A204.1 (cell line): Measurements from ENCODE around the gene ART4.

Experiments
- FAIRE-seq: peaks from 2 replicates; lab custom pipeline; 2012; peaks lifted over from hg19 to GRCh38; lab: Jason Lieb, UNC

Gene ART4

GRCh38 chr12:14850929-14851663, 7.8 kb upstream of the ART4 start:
- FAIRE-seq = no peak

GRCh38 chr12:14849661-14850060, 6.3 kb upstream of the ART4 start:
- FAIRE-seq = no peak

- FAIRE-seq = no peak
These were observed 3.7 kb upstream of the ART4 start for GRCh38 chr12:14846876-14847580.

GRCh38 chr12:14846042-14846587, 2.8 kb upstream of the ART4 start:
- no peak for FAIRE-seq

GRCh38 chr12:14845350-14845750, 2.0 kb upstream of the ART4 start:
- FAIRE-seq = peak; percentile 77

GRCh38 chr12:14844401-14844800, 1.1 kb upstream of the ART4 start:
- FAIRE-seq = no peak

GRCh38 chr12:14842315-14842714, 1.0 kb downstream of the ART4 start:
- no peak for FAIRE-seq

GRCh38 chr12:14841761-14842160, 1.6 kb downstream of the ART4 start:
- FAIRE-seq = no peak

- no peak for FAIRE-seq
These were observed 2.7 kb downstream of the ART4 start for GRCh38 chr12:14840616-14841015.

- no peak for FAIRE-seq
These were observed 4.1 kb downstream of the ART4 start for GRCh38 chr12:14839262-14839661.

- FAIRE-seq = no peak
These were observed 6.8 kb downstream of the ART4 start for GRCh38 chr12:14836336-14837210.

- FAIRE-seq = no peak
These were observed 8.8 kb downstream of the ART4 start for GRCh38 chr12:14834509-14834908.

GRCh38 chr12:14833952-14834351, 9.4 kb downstream of the ART4 start:
- no peak for FAIRE-seq

- FAIRE-seq = no peak
These were observed 10.0 kb downstream of the ART4 start for GRCh38 chr12:14833336-14833735.

- no peak for FAIRE-seq
These were observed 14.4 kb downstream of the ART4 start for GRCh38 chr12:14828892-14829291.

GRCh38 chr12:14827043-14827442, 16.3 kb downstream of the ART4 start:
- no peak for FAIRE-seq

- no peak for FAIRE-seq
These were observed 16.8 kb downstream of the ART4 start for GRCh38 chr12:14826491-14826890.

- no peak for FAIRE-seq
These were observed 18.1 kb downstream of the ART4 start for GRCh38 chr12:14825256-14825655.

GRCh38 chr12:14824012-14824634, 19.2 kb downstream of the ART4 start:
- FAIRE-seq = no peak

- no peak for FAIRE-seq
These were observed 29.3 kb downstream of the ART4 start, which contains the start of gene SMCO3 for GRCh38 chr12:14814014-14814413. Gene SMCO3 (minus strand): TSS chr12:14814182. CDS start chr12:14806680, 7,502 bp downstream.

- FAIRE-seq = no peak
These were observed 31.8 kb downstream of the ART4 start for GRCh38 chr12:14811486-14811885.

GRCh38 chr12:14810953-14811483, 32.3 kb downstream of the ART4 start:
- FAIRE-seq = no peak
